ENCODE results near the gene HSPB1.

The HSPB1 gene

GRCh38 chr7:76272142-76272541, 30.3 kb upstream of the HSPB1 start:
- H3K4me3 ChIP-seq (ENCODE audit: low read depth, low read length): no peak overlapping the region
- TF ChIP-seq CTCF (IDR thresholded peaks at IDR 0.05; ENCODE audit: low read depth, low read length): no peak

GRCh38 chr7:76272851-76273497, 29.5 kb upstream of the HSPB1 start:
- no peak for TF ChIP-seq CTCF (IDR thresholded peaks at IDR 0.05; ENCODE audit: low read depth, low read length)
- no peak overlapping the region for H3K4me3 ChIP-seq (ENCODE audit: low read depth, low read length)

GRCh38 chr7:76273503-76273902, 29.0 kb upstream of the HSPB1 start:
- H3K4me3 ChIP-seq (ENCODE audit: low read depth, low read length): no peak overlapping the region
- TF ChIP-seq CTCF (IDR thresholded peaks at IDR 0.05; ENCODE audit: low read depth, low read length): no peak

GRCh38 chr7:76278540-76278939, 23.9 kb upstream of the HSPB1 start:
- TF ChIP-seq CTCF (IDR thresholded peaks at IDR 0.05; ENCODE audit: low read depth, low read length): no peak
- no peak overlapping the region for H3K4me3 ChIP-seq (ENCODE audit: low read depth, low read length)

- TF ChIP-seq CTCF (IDR thresholded peaks at IDR 0.05; ENCODE audit: low read depth, low read length): no peak
- H3K4me3 ChIP-seq (ENCODE audit: low read depth, low read length): no peak overlapping the region
Observed at GRCh38 chr7:76280408-76280807, 22.1 kb upstream of the HSPB1 start.

GRCh38 chr7:76281006-76281705, 21.3 kb upstream of the HSPB1 start:
- H3K4me3 ChIP-seq (ENCODE audit: low read depth, low read length): peak overlapping the region; percentile 40
- TF ChIP-seq CTCF (IDR thresholded peaks at IDR 0.05; ENCODE audit: low read depth, low read length): no peak

GRCh38 chr7:76281706-76282343, 20.6 kb upstream of the HSPB1 start:
- H3K4me3 ChIP-seq (ENCODE audit: low read depth, low read length): peak overlapping the region; percentile 47
- TF ChIP-seq CTCF (IDR thresholded peaks at IDR 0.05; ENCODE audit: low read depth, low read length): no peak

Measured in WI38 (cell line).